ENCODE results near the gene CNKSR3.
"Not testable (repeated sequence)": the region's sequence is repeated elsewhere in the genome, so short reads cannot be mapped to it uniquely, and the experiment has no call there.

Gene CNKSR3

GRCh38 chr6:154515826-154516225, 5.3 kb upstream of the CNKSR3 start:
- TF ChIP-seq CTCF (IDR thresholded peaks at IDR 0.05; ENCODE audit: low read depth, low read length): no peak
- DNase-seq (ENCODE audit: extremely low read depth, low read depth): no peak

- not testable (repeated sequence) for DNase-seq (ENCODE audit: extremely low read depth, low read depth)
These were observed 4.6 kb upstream of the CNKSR3 start for GRCh38 chr6:154515076-154515475.

- no peak for TF ChIP-seq CTCF (IDR thresholded peaks at IDR 0.05; ENCODE audit: low read depth, low read length)
- no peak for DNase-seq (ENCODE audit: extremely low read depth, low read depth)
These were observed 4.0 kb upstream of the CNKSR3 start for GRCh38 chr6:154514481-154514880.

- no peak for DNase-seq (ENCODE audit: extremely low read depth, low read depth)
These were observed 3.3 kb upstream of the CNKSR3 start for GRCh38 chr6:154513601-154514320.

GRCh38 chr6:154512201-154512600, 1.7 kb upstream of the CNKSR3 start:
- no peak for TF ChIP-seq CTCF (IDR thresholded peaks at IDR 0.05; ENCODE audit: low read depth, low read length)
- no peak for DNase-seq (ENCODE audit: extremely low read depth, low read depth)

More at GRCh38 chr6:154513601-154514320, 3.3 kb upstream of the CNKSR3 start:
- no peak for TF ChIP-seq CTCF (IDR thresholded peaks at IDR 0.05; ENCODE audit: low read depth, low read length)

- no peak for TF ChIP-seq CTCF (IDR thresholded peaks at IDR 0.05; ENCODE audit: low read depth, low read length)
- DNase-seq (ENCODE audit: extremely low read depth, low read depth): no peak
These were observed 1.3 kb upstream of the CNKSR3 start for GRCh38 chr6:154511791-154512190.

- no peak for DNase-seq (ENCODE audit: extremely low read depth, low read depth)
- TF ChIP-seq CTCF (IDR thresholded peaks at IDR 0.05; ENCODE audit: low read depth, low read length): no peak
These were observed 903 bp downstream of the CNKSR3 start for GRCh38 chr6:154509421-154510143.
